Ovary (tissue), 9 donors: ENCODE measurements around the gene LSS. TPM values are rescaled to one million over a fixed set of nuclear protein-coding genes. Genes with fewer than 3 reads are reported as not detected.
A peak's percentile ranks its signal among the peaks of the same experiment; 100 is the strongest.

Experiments
- DNase-seq, 5 donors: peaks; one replicate each; pipeline ENCODE4 v3.0.0-alpha.2; 2019 to 2020
- H3K27ac ChIP-seq, 2 donors: fragments of 200-600 bp; one replicate each; pipeline versions ENCODE4 v1.5.1 to v1.8.0; 2019 to 2022
- H3K27me3 ChIP-seq: fragments of 200-600 bp; one replicate; pipeline ENCODE4 v1.8.0; 2022
- H3K36me3 ChIP-seq: fragments of 200-600 bp; sonication (generic); one replicate; pipeline ENCODE4 v1.5.1; 2019
- H3K4me1 ChIP-seq: one replicate; pipeline ENCODE4 v1.8.1; 2013; ENCODE audit warnings: mild to moderate bottlenecking, moderate library complexity; ENCODE audit not compliant: insufficient read depth
- H3K4me3 ChIP-seq: fragments of 200-600 bp; sonication (generic); one replicate; pipeline ENCODE4 v1.5.1; 2017
- H3K9me3 ChIP-seq, 2 donors: fragments of 200-600 bp in 1 of 2; sonication (generic) in 1 of 2; one replicate each; pipeline versions ENCODE4 v1.5.1 to v1.8.1; 2013 to 2019; ENCODE audit warnings: mild to moderate bottlenecking in 1 of 2, moderate library complexity in 1 of 2
- EP300 ChIP-seq: sonication (generic); formaldehyde crosslinking; IDR thresholded peaks from one replicate; pipeline ENCODE4 v1.6.1; 2017; ENCODE audit warnings: antibody characterized with exemption
- POLR2A ChIP-seq: fragments of 450-650 bp; IDR thresholded peaks from one replicate; pipeline ENCODE4 v1.6.1; 2017; ENCODE audit warnings: antibody characterized with exemption, mild to moderate bottlenecking, moderate library complexity
- WGBS, 3 donors: extraction: QIAGEN DNeasy Blood & Tissue Kit in 1 of 3; methylation state at CpG; one replicate each; pipeline versions ENCODE4 v1.1.5 to v1.1.7; 2013 to 2017; 5-methylcytosine and 5-hydroxymethylcytosine counted together
- intact Hi-C, 4 donors: fragments of 100-400 bp; cut with DNase I; formaldehyde crosslinking; loops; one replicate each; pipeline versions ENCODE4 v1.11.0 to v1.15.1; 2022 to 2023
- polyA plus RNA-seq, 2 donors: library from polyadenylated mRNA; stranded (reverse); fragments of 200-250 nt in 1 of 2; fragments of 350-450 nt in 1 of 2; fragmentation: Illumina TruSeq in 1 of 2; extraction: RNeasy Lipid Tissue Mini Kit (QIAGEN cat#74804) in 1 of 2; gene quantifications; one replicate each; pipeline ENCODE4 v1.2.3, GENCODE V29; 2013 to 2014
- total RNA-seq, 7 donors: library from RNA; depleted of rRNA in 2 of 7; stranded (reverse); fragments of >200 nt in 2 of 7; fragmentation: NEBNext Ultra II Directional in 3 of 7; extraction: Animal tissue kit (Norgen Biotek cat#: 25700) in 3 of 7; gene quantifications; one replicate each; pipeline versions ENCODE4 v1.1.0 to v1.2.4, GENCODE V29; 2016 to 2023
- TF ChIP-seq, protein P1 (sequence below), 3 donors: fragments of 450-650 bp in 2 of 3; fragments of 200-600 bp in 1 of 3; IDR thresholded peaks; one replicate each; pipeline versions ENCODE4 v1.5.1 to v1.8.0; 2016 to 2022; ENCODE audit warnings: antibody characterized with exemption in 3 of 3, mild to moderate bottlenecking in 1 of 3
- donor health status: DM: no; HTN: no; CAD: no; lungs with moderate emphysema.
- donor health status: DM: no; HTN: no; CAD: no.
- donor health status: Bipolar disorder and iron deficiency.
- donor health status: DM: yes; HTN: yes; CAD: no.
- donor health status: DM: no; HTN: no; CAD: no.
- donor health status: DM: yes; HTN: yes; CAD: no.

LSS gene
- total and polyA plus RNA-seq, 9 donors, result 19.8 to 201 (median 76.0) TPM

DNA sequence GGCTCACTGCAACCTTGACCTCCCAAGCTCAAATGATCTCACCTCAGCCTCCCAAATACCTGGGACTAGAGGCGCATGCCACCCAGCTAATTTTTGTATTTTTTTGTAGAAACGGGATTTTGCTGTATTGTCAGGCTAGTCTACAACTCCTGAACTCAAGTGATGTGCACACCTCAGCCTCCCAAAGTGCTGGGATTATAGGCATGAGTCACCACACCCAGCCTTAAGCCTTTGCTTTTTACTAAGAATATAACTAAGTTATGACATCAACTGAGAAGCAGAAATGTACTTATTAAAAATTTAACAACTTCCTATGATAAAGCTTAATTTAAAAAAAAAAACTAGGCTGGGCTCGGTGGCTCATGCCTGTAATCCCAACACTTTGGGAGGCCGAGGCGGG, 8.9 kb upstream of the LSS start:
- Histone ChIP-seq H3K27me3 (no peaks in the 10 kb centered on the region), H3K36me3 (no peaks in the 10 kb centered on the region), H3K4me1 (no peaks in the 10 kb centered on the region), H3K4me3 (no peak overlapping the region), H3K27ac (no peak overlapping the region), H3K9me3 (no peaks in the 10 kb centered on the region)
- 87 to 92% (median 92%) methylated on average over 5 of the region's 5 CpGs for WGBS, 3 donors
- TF ChIP-seq EP300 (no peak), POLR2A (no peak)
- TF ChIP-seq, protein P1, sequence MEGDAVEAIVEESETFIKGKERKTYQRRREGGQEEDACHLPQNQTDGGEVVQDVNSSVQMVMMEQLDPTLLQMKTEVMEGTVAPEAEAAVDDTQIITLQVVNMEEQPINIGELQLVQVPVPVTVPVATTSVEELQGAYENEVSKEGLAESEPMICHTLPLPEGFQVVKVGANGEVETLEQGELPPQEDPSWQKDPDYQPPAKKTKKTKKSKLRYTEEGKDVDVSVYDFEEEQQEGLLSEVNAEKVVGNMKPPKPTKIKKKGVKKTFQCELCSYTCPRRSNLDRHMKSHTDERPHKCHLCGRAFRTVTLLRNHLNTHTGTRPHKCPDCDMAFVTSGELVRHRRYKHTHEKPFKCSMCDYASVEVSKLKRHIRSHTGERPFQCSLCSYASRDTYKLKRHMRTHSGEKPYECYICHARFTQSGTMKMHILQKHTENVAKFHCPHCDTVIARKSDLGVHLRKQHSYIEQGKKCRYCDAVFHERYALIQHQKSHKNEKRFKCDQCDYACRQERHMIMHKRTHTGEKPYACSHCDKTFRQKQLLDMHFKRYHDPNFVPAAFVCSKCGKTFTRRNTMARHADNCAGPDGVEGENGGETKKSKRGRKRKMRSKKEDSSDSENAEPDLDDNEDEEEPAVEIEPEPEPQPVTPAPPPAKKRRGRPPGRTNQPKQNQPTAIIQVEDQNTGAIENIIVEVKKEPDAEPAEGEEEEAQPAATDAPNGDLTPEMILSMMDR (IDR thresholded peaks at IDR 0.05), result no peak
- no peak for DNase-seq
- intact Hi-C loops, result no loop called here

DNA sequence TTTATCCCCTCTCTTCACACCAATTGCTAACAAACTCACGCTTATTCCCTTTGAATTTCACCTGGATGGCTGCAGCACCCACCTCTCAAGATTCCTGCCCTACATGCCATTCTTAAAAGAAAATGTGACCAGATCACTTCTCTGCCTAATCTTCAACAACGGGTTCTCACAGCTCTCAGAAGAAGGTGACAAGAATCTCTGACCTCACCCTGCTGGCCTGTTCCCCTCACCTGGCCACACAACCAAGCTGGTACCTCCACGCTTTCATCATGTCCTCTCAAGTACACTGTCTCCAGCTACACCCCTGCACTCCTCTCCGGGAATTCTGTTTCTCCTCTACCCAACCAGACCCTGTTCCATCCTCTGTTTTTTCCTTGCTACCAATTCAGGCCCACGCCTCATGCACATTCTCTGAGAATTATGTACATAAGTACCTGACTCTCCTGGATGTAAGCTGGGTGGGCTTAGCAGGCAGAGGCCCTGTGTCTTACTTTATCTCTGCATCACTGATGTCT, 5.9 kb upstream of the LSS start:
- no peak for DNase-seq
- WGBS, 3 donors, result 58 to 85% (median 76%) methylated on average over 5 of the region's 5 CpGs
- TF ChIP-seq POLR2A, result no peak
- no peak for TF ChIP-seq EP300
- TF ChIP-seq, protein P1 (IDR thresholded peaks at IDR 0.05), result no peak

DNA sequence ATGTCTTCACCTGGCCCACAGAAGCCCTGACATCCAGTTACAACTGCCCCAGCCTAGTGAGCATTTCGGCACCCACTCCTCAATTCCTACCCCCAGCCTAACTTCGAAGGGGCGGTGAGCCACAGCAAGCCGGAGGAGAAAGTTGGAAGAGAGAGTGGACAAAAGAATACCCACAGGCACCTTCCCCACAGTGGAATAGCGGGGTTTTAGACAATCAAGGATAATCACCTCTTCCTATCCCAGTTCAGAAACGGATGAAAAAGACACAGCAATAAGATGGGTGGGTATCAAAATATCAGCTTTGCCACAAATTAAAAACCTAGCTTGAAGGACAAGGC, 1.3 kb upstream of the LSS start:
- Histone ChIP-seq H3K4me3 (no peak overlapping the region), H3K27me3 (no peaks in the 10 kb centered on the region), H3K36me3 (no peaks in the 10 kb centered on the region), H3K4me1 (peaks cover 13% of the 10 kb centered on the region), H3K27ac (peak overlapping the region in 1 of 2 donors; percentile 66), H3K9me3 (no peaks in the 10 kb centered on the region)
- TF ChIP-seq, protein P1 (IDR thresholded peaks at IDR 0.05), result no peak
- TF ChIP-seq EP300 (no peak), POLR2A (no peak)
- intact Hi-C loops, result loop anchor here in 3 of 4 donors (5.0 to 10.0 kb wide), 4 partner anchors 55 to 258 kb away; partner anchors contain the start of genes FTCD (in 1 of the 3), MCM3AP (in 1 of the 3) and YBEY (in 1 of the 3)
- no peak for DNase-seq
- WGBS, 3 donors, result 84 to 90% (median 90%) methylated on average over 6 of the region's 6 CpGs

More for the DNA sequence above, 5.9 kb upstream of the LSS start:
- Histone ChIP-seq H3K4me1 (peaks cover 4% of the 10 kb centered on the region), H3K27me3 (no peaks in the 10 kb centered on the region), H3K4me3 (no peak overlapping the region), H3K9me3 (no peaks in the 10 kb centered on the region), H3K36me3 (no peaks in the 10 kb centered on the region), H3K27ac (no peak overlapping the region)
- intact Hi-C loops, result no loop called here

DNA sequence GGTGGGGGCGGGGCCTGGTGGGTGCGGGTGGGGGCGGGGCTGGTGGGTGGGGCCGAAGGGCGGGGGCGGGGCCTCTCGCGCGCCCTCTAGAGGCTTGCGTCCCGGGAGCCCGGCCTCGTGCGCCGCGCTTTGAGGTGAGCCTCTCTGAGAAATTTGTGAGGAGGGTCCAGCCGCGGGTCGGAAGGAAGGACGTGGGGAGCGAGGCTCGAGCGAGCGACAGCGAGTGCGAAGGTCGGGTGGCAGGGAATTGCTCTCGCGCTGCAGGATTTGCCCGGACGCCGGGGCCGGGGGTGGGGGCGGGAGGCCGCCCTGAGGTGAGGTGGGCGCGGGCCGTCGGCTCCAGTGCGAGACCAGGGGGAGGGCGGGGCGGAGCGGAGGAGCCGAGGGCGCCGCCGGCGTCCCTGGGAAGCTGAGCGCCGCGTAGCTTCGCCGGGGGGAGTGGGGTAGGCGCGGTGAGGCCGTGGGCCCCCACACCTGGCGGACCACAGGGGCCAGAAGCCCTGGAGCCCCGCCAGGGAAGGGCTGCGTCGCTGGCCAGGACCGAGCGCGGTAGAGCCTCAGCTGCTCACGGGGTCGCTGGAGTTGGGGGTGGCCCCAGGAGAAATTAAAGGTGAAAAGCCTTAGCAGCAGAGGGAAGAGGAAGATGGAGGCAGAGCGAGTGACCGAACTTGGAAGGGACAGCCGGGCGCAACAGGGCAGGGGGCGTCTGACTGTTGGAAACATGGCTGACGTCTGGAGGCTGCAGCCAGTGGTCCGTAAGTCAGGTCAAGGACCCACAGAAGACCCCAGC, 754 bp upstream of the LSS start:
- H3K27me3 ChIP-seq, result no peaks in the 10 kb centered on the region
- H3K36me3 ChIP-seq, result no peaks in the 10 kb centered on the region
- whole genome bisulfite sequencing, 3 donors, result 3 to 8% (median 4%) methylated on average over 32 to 70 of the region's 72 CpGs
- intact Hi-C loops, result loop anchor here in 3 of 4 donors (5.0 to 10.0 kb wide), 4 partner anchors 55 to 257 kb away; partner anchors contain the start of genes FTCD (in 1 of the 3), MCM3AP (in 1 of the 3) and YBEY (in 1 of the 3)
- peak overlapping the region; percentile 66 to 72 for H3K27ac ChIP-seq
- peaks cover 13% of the 10 kb centered on the region for H3K4me1 ChIP-seq
- peak; percentile 44 to 76 (median 67) for DNase-seq
- peak overlapping the region; percentile 67 for H3K4me3 ChIP-seq
- TF ChIP-seq POLR2A, result no peak
- TF ChIP-seq, protein P1 (IDR thresholded peaks at IDR 0.05), result peak; percentile 29 to 40 (median 34)
- H3K9me3 ChIP-seq, result no peaks in the 10 kb centered on the region
